Head of caudate nucleus (tissue), 42 donors: Measurements from ENCODE around the gene TRPM1.

ENCODE experiments used
- DNase-seq, 42 donors: peaks; one replicate each; pipeline versions ENCODE4 v3.0.0 to v3.0.0-alpha.2; 2020 to 2021; ENCODE audit warnings: mixed read lengths in 7 of 42
- intact Hi-C: fragments of 100-400 bp; cut with DNase I; formaldehyde crosslinking; loops from one replicate; pipeline ENCODE4 v1.15.0; 2022

The TRPM1 gene

GRCh38 chr15:31062911-31063310 is 38.6 kb downstream of the TRPM1 start:
- intact Hi-C loops: no loop called here
- DNase-seq: no peak

- DNase-seq: no peak
- intact Hi-C loops: no loop called here
These were observed 39.1 kb downstream of the TRPM1 start for GRCh38 chr15:31062310-31062847.

GRCh38 chr15:31060429-31061140 is 40.9 kb downstream of the TRPM1 start:
- intact Hi-C loops: no loop called here
- no peak for DNase-seq

- intact Hi-C loops: no loop called here
These were observed 43.1 kb downstream of the TRPM1 start for GRCh38 chr15:31058236-31058962.

GRCh38 chr15:31051496-31052080 is 49.9 kb downstream of the TRPM1 start:
- intact Hi-C loops: no loop called here
- no peak for DNase-seq

More at GRCh38 chr15:31058236-31058962, 43.1 kb downstream of the TRPM1 start:
- no peak for DNase-seq

GRCh38 chr15:31050953-31051352 is 50.6 kb downstream of the TRPM1 start:
- no peak for DNase-seq
- intact Hi-C loops: no loop called here

- intact Hi-C loops: no loop called here
- no peak for DNase-seq
These were observed 51.6 kb downstream of the TRPM1 start for GRCh38 chr15:31049682-31050615.

- DNase-seq: no peak
- intact Hi-C loops: no loop called here
These were observed 52.4 kb downstream of the TRPM1 start for GRCh38 chr15:31049111-31049510.

GRCh38 chr15:31047437-31047836 is 54.1 kb downstream of the TRPM1 start:
- intact Hi-C loops: no loop called here
- DNase-seq: no peak

- intact Hi-C loops: no loop called here
- DNase-seq: no peak
These were observed 54.7 kb downstream of the TRPM1 start for GRCh38 chr15:31046759-31047359.

- intact Hi-C loops: no loop called here
- no peak for DNase-seq
These were observed 55.9 kb downstream of the TRPM1 start for GRCh38 chr15:31045606-31046005.

GRCh38 chr15:31042751-31043150 is 58.8 kb downstream of the TRPM1 start:
- DNase-seq: no peak
- intact Hi-C loops: no loop called here

- DNase-seq: no peak
- intact Hi-C loops: no loop called here
These were observed 59.9 kb downstream of the TRPM1 start for GRCh38 chr15:31041610-31042009.

- no peak for DNase-seq
- intact Hi-C loops: no loop called here
These were observed 60.9 kb downstream of the TRPM1 start for GRCh38 chr15:31040611-31041010.

- DNase-seq: no peak
- intact Hi-C loops: no loop called here
These were observed 61.6 kb downstream of the TRPM1 start for GRCh38 chr15:31039961-31040360.

GRCh38 chr15:31037731-31038477 is 63.6 kb downstream of the TRPM1 start:
- intact Hi-C loops: no loop called here
- no peak for DNase-seq

- no peak for DNase-seq
- intact Hi-C loops: no loop called here
These were observed 64.7 kb downstream of the TRPM1 start for GRCh38 chr15:31036783-31037182.

- intact Hi-C loops: no loop called here
These were observed 65.9 kb downstream of the TRPM1 start for GRCh38 chr15:31035610-31036009.

More at GRCh38 chr15:31035610-31036009, 65.9 kb downstream of the TRPM1 start:
- no peak for DNase-seq
